ENCODE results near the gene NUP93.

Gene NUP93

DNA sequence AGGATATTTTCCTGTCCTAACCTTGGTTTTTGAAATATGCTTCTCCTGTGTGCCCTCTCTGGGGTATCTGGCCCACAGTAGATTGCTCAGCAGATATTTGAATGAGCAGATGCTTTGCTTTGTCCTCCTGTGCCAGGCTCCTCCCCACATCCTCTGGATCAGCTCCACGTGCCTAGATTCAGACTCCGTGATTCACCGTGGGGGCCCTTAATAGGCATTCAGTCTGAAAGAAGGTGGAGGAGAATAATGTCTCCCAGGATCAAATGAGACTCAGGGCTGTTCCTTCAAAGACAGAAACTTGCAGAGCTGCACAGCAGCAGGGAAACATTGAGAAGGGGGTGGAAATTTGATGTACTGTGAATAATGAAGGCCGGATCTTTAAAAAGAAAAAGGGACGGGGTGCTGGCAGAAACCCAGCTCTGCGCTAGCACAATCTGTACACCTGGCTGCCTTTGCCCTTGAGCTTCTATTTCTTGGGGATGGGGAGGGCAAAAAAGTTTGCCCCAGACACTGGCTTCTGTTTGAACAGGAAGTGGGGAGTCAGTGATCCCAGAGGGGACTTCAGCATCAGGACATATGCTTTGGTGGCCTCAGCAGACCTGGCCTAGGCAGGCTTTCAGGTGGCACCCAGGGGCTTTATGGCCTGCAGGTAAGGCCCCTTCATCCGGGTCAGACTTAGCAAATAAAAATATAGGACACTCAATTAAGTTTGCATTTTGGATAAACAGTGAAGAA is 119.2 kb downstream of the NUP93 start:
- Mint-ChIP-seq H3K4me3 (no peak overlapping the region), H3K36me3 (peaks cover 17% of the 10 kb centered on the region), H3K9me3 (no peaks in the 10 kb centered on the region), H3K27ac (peak overlapping the region; percentile 87), H3K27me3 (no peaks in the 10 kb centered on the region), H3K4me1 (peaks cover 26% of the 10 kb centered on the region)
- no peak for ATAC-seq

DNA sequence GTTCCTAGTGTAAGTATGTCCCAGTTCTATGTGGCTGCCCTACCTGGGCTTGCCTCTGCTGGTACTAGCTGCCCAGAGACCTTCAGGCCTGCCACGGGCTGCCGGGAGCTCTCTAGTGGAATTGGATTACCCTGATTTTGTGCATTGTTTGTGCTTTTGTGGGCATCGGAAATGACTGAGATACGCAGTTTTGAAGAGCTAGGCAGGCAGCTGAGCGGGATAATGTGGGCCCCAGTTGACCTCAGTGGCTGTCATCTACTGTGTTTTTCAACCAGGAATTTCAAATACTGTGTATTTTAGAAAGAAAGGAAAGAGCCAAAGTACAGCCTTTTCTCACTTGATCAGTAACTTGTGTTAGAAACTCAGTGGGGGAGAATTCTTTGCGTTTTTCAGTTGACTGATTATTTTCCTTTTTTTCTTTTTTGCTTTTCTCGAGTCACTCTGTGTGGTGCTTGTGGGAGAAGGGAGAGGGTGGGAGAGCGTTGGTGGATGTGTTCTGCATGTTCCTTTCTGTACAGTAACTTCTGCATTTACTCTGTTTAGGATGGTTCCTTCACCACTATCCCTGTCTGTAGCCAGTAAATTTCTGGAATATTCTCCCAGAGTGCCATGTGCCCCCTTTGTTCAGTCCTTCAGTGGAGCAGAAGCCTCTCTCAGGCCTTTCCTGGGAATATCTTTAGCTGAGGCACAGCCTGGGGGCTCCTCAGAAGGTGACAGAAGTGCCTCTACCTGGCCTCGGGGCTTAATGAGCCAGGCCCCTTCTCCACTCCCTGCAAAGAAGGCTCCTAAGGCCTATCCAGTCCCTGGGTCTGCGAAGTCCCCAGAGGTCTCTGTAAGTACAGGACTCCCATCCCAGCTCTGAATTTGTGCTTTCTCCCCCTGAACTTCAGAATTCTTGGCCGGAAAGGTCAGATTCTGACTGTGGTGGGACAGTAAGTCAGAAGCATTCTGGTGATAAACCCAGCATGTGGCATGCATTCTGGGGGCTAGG is 120.1 kb downstream of the NUP93 start:
- peaks cover 26% of the 10 kb centered on the region for H3K4me1 Mint-ChIP-seq
- H3K9me3 Mint-ChIP-seq = no peaks in the 10 kb centered on the region
- peak overlapping the region; percentile 42 for H3K27ac Mint-ChIP-seq
- ATAC-seq = no peak
- H3K27me3 Mint-ChIP-seq = no peaks in the 10 kb centered on the region
- H3K4me3 Mint-ChIP-seq = no peak overlapping the region
- H3K36me3 Mint-ChIP-seq = peaks cover 8% of the 10 kb centered on the region

- no peaks in the 10 kb centered on the region for H3K9me3 Mint-ChIP-seq
- no peak overlapping the region for H3K27ac Mint-ChIP-seq
- no peak for ATAC-seq
- peaks cover 23% of the 10 kb centered on the region for H3K4me1 Mint-ChIP-seq
- H3K4me3 Mint-ChIP-seq = no peak overlapping the region
- no peaks in the 10 kb centered on the region for H3K27me3 Mint-ChIP-seq
- H3K36me3 Mint-ChIP-seq = no peaks in the 10 kb centered on the region
These were observed 121.9 kb downstream of the NUP93 start for GRCh38 chr16:56851671-56852400.

GRCh38 chr16:56852401-56852730 is 122.4 kb downstream of the NUP93 start:
- Mint-ChIP-seq H3K27me3 (no peaks in the 10 kb centered on the region), H3K27ac (no peak overlapping the region), H3K9me3 (no peaks in the 10 kb centered on the region), H3K36me3 (no peaks in the 10 kb centered on the region), H3K4me3 (no peak overlapping the region), H3K4me1 (peaks cover 18% of the 10 kb centered on the region)
- no peak for ATAC-seq

GRCh38 chr16:56852968-56853367 is 123.0 kb downstream of the NUP93 start:
- Mint-ChIP-seq H3K4me3 (no peak overlapping the region), H3K9me3 (no peaks in the 10 kb centered on the region), H3K27me3 (no peaks in the 10 kb centered on the region), H3K4me1 (peaks cover 12% of the 10 kb centered on the region), H3K27ac (no peak overlapping the region), H3K36me3 (no peaks in the 10 kb centered on the region)
- no peak for ATAC-seq

GRCh38 chr16:56855201-56855600 is 125.3 kb downstream of the NUP93 start:
- Mint-ChIP-seq H3K36me3 (no peaks in the 10 kb centered on the region), H3K27ac (no peak overlapping the region), H3K4me1 (peaks cover 14% of the 10 kb centered on the region), H3K27me3 (no peaks in the 10 kb centered on the region), H3K4me3 (no peak overlapping the region), H3K9me3 (no peaks in the 10 kb centered on the region)
- no peak for ATAC-seq

- no peaks in the 10 kb centered on the region for H3K36me3 Mint-ChIP-seq
- H3K9me3 Mint-ChIP-seq = no peaks in the 10 kb centered on the region
- no peak overlapping the region for H3K4me3 Mint-ChIP-seq
- no peak overlapping the region for H3K27ac Mint-ChIP-seq
- no peaks in the 10 kb centered on the region for H3K27me3 Mint-ChIP-seq
- ATAC-seq = no peak
- H3K4me1 Mint-ChIP-seq = peaks cover 22% of the 10 kb centered on the region
These were observed 126.0 kb downstream of the NUP93 start for GRCh38 chr16:56855946-56856345.

- H3K4me3 Mint-ChIP-seq = no peak overlapping the region
- no peaks in the 10 kb centered on the region for H3K27me3 Mint-ChIP-seq
- no peak for ATAC-seq
- H3K4me1 Mint-ChIP-seq = peaks cover 30% of the 10 kb centered on the region
- no peaks in the 10 kb centered on the region for H3K36me3 Mint-ChIP-seq
- no peak overlapping the region for H3K27ac Mint-ChIP-seq
- H3K9me3 Mint-ChIP-seq = no peaks in the 10 kb centered on the region
These were observed 127.0 kb downstream of the NUP93 start for GRCh38 chr16:56856876-56857447.

- Mint-ChIP-seq H3K36me3 (no peaks in the 10 kb centered on the region), H3K27me3 (no peaks in the 10 kb centered on the region), H3K27ac (no peak overlapping the region), H3K9me3 (no peaks in the 10 kb centered on the region), H3K4me3 (no peak overlapping the region), H3K4me1 (peaks cover 44% of the 10 kb centered on the region)
- ATAC-seq = no peak
These were observed 128.4 kb downstream of the NUP93 start for GRCh38 chr16:56858374-56858773.

DNA sequence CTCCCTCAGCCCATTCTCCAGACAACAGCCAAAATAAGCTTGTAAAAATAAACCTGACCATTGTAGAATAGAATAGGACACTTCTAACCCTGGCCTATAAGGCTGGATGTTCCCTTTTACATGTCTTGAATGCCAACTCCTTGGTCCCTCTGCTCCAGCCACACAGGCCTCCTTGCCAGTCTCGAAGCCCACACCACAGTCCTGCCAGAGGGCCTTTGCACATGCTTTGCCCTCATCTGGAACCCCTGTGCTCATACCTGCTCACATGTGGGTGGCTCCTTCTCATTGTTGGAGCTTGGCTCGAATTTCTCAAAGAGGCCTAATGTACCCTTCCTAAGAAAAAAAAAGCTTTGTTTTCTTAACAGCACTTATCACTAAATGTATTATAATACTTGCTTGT is 129.7 kb downstream of the NUP93 start:
- H3K4me3 Mint-ChIP-seq = no peak overlapping the region
- no peaks in the 10 kb centered on the region for H3K9me3 Mint-ChIP-seq
- ATAC-seq = no peak
- H3K27ac Mint-ChIP-seq = peak overlapping the region; percentile 89
- H3K36me3 Mint-ChIP-seq = no peaks in the 10 kb centered on the region
- no peaks in the 10 kb centered on the region for H3K27me3 Mint-ChIP-seq
- H3K4me1 Mint-ChIP-seq = peaks cover 45% of the 10 kb centered on the region

GRCh38 chr16:56860226-56861020 is 130.5 kb downstream of the NUP93 start:
- Mint-ChIP-seq H3K36me3 (no peaks in the 10 kb centered on the region), H3K27ac (peak overlapping the region; percentile 89), H3K4me3 (peak overlapping the region; percentile 47), H3K27me3 (no peaks in the 10 kb centered on the region), H3K9me3 (no peaks in the 10 kb centered on the region), H3K4me1 (peaks cover 48% of the 10 kb centered on the region)
- ATAC-seq = peak; percentile 80

- Mint-ChIP-seq H3K36me3 (no peaks in the 10 kb centered on the region), H3K9me3 (no peaks in the 10 kb centered on the region), H3K27ac (peak overlapping the region; percentile 89), H3K4me3 (no peak overlapping the region), H3K4me1 (peaks cover 48% of the 10 kb centered on the region), H3K27me3 (no peaks in the 10 kb centered on the region)
- ATAC-seq = no peak
These were observed 131.2 kb downstream of the NUP93 start for GRCh38 chr16:56861092-56861610.

GRCh38 chr16:56861756-56862155 is 131.8 kb downstream of the NUP93 start:
- Mint-ChIP-seq H3K9me3 (no peaks in the 10 kb centered on the region), H3K4me1 (peaks cover 49% of the 10 kb centered on the region), H3K36me3 (no peaks in the 10 kb centered on the region), H3K27me3 (no peaks in the 10 kb centered on the region), H3K27ac (peak overlapping the region; percentile 89), H3K4me3 (no peak overlapping the region)
- no peak for ATAC-seq

DNA sequence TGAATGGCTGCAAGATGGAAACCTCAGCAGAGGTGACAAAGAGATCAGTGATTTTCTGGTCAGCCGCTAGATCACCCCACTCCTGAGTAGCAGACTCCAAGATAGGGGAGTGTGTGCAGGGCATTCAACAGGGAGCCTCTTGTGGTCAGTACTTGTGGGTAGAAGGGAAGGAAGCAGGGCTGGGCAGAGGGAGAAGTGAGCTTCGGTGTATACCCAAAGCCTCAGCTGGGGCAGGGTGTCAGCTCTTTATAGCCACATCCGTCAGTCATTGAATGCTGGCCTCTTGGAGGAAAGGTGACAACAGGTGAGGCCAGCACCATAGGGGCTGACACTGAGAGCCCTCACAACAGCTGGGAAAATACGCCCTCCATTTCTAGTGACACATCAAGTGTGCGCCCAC is 132.8 kb downstream of the NUP93 start:
- Mint-ChIP-seq H3K9me3 (no peaks in the 10 kb centered on the region), H3K4me3 (no peak overlapping the region), H3K4me1 (peaks cover 60% of the 10 kb centered on the region), H3K27ac (peak overlapping the region; percentile 89), H3K36me3 (no peaks in the 10 kb centered on the region), H3K27me3 (no peaks in the 10 kb centered on the region)
- no peak for ATAC-seq

All from stimulated activated memory B cell treated with anti-CD40 and anti-IgM and Interleukin-4, amounts not matched to agents 10 μg/mL and 1 μg/mL and 100 μg/mL, for 72 hours (primary cell).